ENCODE results near the gene FOSB.

FOSB gene

DNA sequence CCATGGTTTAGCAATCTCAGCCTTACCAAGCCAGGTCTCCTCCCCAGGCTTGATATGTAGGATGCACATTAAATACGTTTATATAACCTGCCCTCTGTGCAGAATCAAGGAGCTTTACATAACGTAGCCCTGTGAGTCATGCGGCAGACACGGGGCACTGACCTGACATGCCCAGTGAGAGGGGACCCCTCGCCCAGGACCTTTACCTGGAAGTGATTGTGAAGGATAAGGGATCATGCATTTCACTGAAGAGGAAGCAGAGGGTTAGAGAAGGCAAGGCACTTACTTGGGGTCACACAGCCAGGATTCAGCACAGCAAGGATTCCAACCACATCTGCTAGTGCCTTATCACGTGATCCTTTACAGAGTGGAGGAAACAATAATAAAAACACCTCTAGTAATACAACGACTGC is 18.9 kb upstream of the FOSB start:
- H3K27ac ChIP-seq (ENCODE audit: insufficient read depth, low read length, poor library complexity, severe bottlenecking): peak overlapping the region; percentile 99
- H3K27me3 ChIP-seq (replicated peaks; ENCODE audit: control insufficient read depth, insufficient read depth, low read length, poor library complexity, severe bottlenecking): no peaks in the 10 kb centered on the region
- DNase-seq: peak in 2 of 3 donors; percentile 11 to 41

DNA sequence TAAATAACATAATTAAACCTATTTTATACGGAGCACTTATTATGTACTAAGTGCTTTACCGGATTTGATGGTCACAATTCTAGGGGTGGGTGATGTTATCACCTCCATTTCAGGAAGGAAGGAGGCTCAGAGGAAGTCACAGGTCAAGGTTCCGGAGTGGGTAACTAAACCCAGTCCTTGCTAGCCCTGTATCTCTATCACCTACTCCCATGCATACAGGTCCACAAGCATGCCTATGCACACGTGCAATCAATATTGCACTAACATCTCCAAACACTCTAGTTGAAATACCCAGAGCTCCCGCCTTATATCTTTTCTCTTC is 17.8 kb upstream of the FOSB start:
- no peaks in the 10 kb centered on the region for H3K36me3 ChIP-seq (ENCODE audit: control insufficient read depth, insufficient read depth, low read length)
- no peaks in the 10 kb centered on the region for H3K9me3 ChIP-seq (ENCODE audit: control insufficient read depth, low read length)
- DNase-seq: peak; percentile 30 to 50 (median 45)
- H3K4me3 ChIP-seq (ENCODE audit: insufficient read depth, low read depth, low read length, poor library complexity, severe bottlenecking): peak overlapping the region; percentile 54
- peaks cover 33% of the 10 kb centered on the region for H3K4me1 ChIP-seq (ENCODE audit: control insufficient read depth, insufficient read depth, low read length, poor library complexity, severe bottlenecking)
- no peaks in the 10 kb centered on the region for H3K27me3 ChIP-seq (replicated peaks; ENCODE audit: control insufficient read depth, insufficient read depth, low read length, poor library complexity, severe bottlenecking)
- H3K27ac ChIP-seq (ENCODE audit: insufficient read depth, low read length, poor library complexity, severe bottlenecking): peak overlapping the region; percentile 99

More for the DNA sequence above, 18.9 kb upstream of the FOSB start:
- Histone ChIP-seq H3K4me3 (ENCODE audit: insufficient read depth, low read depth, low read length, poor library complexity, severe bottlenecking) (no peak overlapping the region), H3K9me3 (ENCODE audit: control insufficient read depth, low read length) (no peaks in the 10 kb centered on the region), H3K36me3 (ENCODE audit: control insufficient read depth, insufficient read depth, low read length) (no peaks in the 10 kb centered on the region), H3K4me1 (ENCODE audit: control insufficient read depth, insufficient read depth, low read length, poor library complexity, severe bottlenecking) (peaks cover 41% of the 10 kb centered on the region)

DNA sequence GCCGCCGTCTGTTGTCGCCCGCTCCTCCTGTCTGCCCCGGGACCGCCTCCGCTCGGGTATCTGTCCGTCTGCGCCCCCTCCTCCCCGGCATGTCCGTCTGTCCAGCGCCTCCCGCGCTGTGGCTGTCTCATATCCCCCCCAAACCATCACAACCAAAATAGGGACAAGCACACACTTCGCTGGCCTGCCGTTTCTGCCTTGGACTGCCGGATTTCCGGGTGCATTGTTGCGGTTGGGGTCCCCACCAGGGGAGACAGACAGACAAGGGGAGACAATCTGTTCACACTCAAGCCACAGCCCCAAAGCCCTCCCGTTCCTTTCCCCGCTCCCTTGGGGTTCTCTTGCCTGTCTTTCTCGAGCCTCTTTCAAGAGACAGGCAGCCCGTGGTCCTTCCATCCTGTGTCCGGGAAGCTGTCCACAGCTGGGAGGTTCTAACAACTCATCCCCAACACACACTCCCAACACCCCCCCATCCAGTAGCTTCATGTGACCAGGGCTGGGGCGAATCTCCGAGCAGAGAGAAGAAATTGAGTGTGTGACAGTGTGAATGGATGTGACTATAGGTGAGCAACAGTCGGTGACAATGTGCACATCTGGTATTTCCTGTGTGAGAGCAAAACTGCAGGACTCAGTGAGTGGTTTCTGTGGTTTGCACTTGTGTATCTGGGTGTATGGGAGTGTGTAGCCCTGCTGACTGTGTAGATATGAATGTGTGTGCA is 16.5 kb upstream of the FOSB start:
- peak; percentile 66 to 74 (median 69) for DNase-seq
- Histone ChIP-seq H3K27me3 (replicated peaks; ENCODE audit: control insufficient read depth, insufficient read depth, low read length, poor library complexity, severe bottlenecking) (no peaks in the 10 kb centered on the region), H3K4me1 (ENCODE audit: control insufficient read depth, insufficient read depth, low read length, poor library complexity, severe bottlenecking) (peaks cover 40% of the 10 kb centered on the region)

DNA sequence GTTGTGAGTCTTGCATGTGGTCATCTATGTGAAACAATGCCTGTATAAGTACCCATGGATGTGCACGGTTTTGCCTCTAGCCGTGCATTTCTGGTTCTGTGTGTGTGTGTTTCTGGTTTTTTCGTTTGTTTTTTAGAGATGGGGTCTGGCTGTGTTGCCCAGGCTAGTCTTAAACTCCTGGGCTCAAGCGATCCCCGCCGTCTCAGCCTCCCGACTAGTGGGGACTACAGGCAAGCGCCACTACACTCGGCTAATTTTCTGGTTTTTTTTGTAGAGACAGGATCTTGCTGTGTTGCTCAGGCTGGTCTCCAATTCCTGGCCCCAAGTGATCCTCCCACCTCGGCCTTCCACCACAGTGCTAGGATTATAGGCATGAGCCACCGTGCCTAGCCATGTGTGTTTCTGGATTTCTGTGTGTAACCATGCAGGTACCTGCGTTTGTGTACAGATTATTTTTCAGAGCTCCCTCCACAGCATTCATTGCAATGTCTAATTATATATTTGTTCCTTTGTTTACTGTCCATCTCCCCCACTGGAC is 15.9 kb upstream of the FOSB start:
- Histone ChIP-seq H3K4me3 (ENCODE audit: insufficient read depth, low read depth, low read length, poor library complexity, severe bottlenecking) (peak overlapping the region; percentile 80), H3K27ac (ENCODE audit: insufficient read depth, low read length, poor library complexity, severe bottlenecking) (peak overlapping the region; percentile 99), H3K4me1 (ENCODE audit: control insufficient read depth, insufficient read depth, low read length, poor library complexity, severe bottlenecking) (peaks cover 44% of the 10 kb centered on the region)

More for the DNA sequence above, 16.5 kb upstream of the FOSB start:
- peak overlapping the region; percentile 80 for H3K4me3 ChIP-seq (ENCODE audit: insufficient read depth, low read depth, low read length, poor library complexity, severe bottlenecking)
- no peaks in the 10 kb centered on the region for H3K9me3 ChIP-seq (ENCODE audit: control insufficient read depth, low read length)
- H3K27ac ChIP-seq (ENCODE audit: insufficient read depth, low read length, poor library complexity, severe bottlenecking): peak overlapping the region; percentile 99
- H3K36me3 ChIP-seq (ENCODE audit: control insufficient read depth, insufficient read depth, low read length): no peaks in the 10 kb centered on the region

DNA sequence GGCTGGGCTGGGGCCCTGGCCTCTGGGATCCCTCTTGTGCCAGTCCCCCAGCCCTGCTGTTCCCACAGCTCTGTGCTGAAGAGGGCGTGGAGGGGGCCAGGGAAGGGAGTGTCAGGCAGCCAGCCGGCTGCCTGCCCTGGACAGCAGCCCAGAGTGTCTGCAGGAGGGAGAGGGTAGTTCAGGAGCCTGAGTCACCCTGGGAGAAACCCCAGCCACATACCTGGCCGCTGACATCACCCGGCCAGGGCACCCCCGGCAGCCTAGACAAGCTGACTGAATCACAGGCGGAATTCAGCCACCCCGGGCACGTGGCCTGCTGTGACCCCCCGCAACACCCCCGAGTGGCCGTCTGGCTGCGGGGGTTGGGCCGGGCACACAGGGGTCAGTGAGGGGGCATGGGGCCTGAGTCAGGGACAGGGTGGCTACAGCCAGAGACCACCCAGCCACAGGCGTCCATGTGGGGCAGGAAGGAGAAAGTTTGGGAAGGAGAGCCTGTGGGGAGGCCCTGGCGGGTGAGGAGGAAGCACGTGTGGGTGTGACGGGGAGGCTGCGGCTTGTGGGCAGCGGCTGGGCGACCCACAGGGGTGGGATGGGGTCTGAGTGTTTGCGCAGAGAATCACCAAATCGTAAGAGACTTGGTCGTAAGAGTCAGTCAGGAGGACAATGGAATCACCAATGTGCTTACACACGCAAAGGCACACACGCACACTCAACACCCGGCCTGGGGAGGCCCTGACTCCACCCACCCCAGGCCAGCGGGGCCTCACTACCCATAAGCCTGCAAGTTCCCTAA is 11.9 kb upstream of the FOSB start:
- Histone ChIP-seq H3K36me3 (ENCODE audit: control insufficient read depth, insufficient read depth, low read length) (no peaks in the 10 kb centered on the region), H3K27ac (ENCODE audit: insufficient read depth, low read length, poor library complexity, severe bottlenecking) (peak overlapping the region; percentile 31), H3K4me3 (ENCODE audit: insufficient read depth, low read depth, low read length, poor library complexity, severe bottlenecking) (no peak overlapping the region), H3K4me1 (ENCODE audit: control insufficient read depth, insufficient read depth, low read length, poor library complexity, severe bottlenecking) (peaks cover 24% of the 10 kb centered on the region), H3K27me3 (replicated peaks; ENCODE audit: control insufficient read depth, insufficient read depth, low read length, poor library complexity, severe bottlenecking) (no peaks in the 10 kb centered on the region), H3K9me3 (ENCODE audit: control insufficient read depth, low read length) (no peaks in the 10 kb centered on the region)
- DNase-seq: peak; percentile 71 to 82 (median 79)

More for the DNA sequence above, 15.9 kb upstream of the FOSB start:
- H3K9me3 ChIP-seq (ENCODE audit: control insufficient read depth, low read length): no peaks in the 10 kb centered on the region
- no peaks in the 10 kb centered on the region for H3K36me3 ChIP-seq (ENCODE audit: control insufficient read depth, insufficient read depth, low read length)
- no peak for DNase-seq
- H3K27me3 ChIP-seq (replicated peaks; ENCODE audit: control insufficient read depth, insufficient read depth, low read length, poor library complexity, severe bottlenecking): no peaks in the 10 kb centered on the region

DNA sequence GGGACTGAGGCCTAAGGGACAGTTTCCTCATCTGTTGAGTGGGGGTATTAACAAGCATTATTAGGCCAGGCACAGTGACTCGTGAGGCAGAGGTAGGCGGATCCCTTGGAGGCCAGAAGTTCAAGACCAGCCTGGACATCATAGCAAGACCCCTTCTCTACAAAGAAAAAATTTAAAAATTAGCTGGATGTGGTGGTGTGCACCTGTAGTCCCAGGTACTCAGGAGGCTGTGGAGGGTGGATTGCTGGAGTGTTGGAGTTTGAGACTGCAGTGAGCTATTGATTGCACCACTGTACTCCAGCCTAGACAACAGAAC is 11.3 kb upstream of the FOSB start:
- DNase-seq: no peak
- no peaks in the 10 kb centered on the region for H3K9me3 ChIP-seq (ENCODE audit: control insufficient read depth, low read length)
- peaks cover 19% of the 10 kb centered on the region for H3K4me1 ChIP-seq (ENCODE audit: control insufficient read depth, insufficient read depth, low read length, poor library complexity, severe bottlenecking)
- no peak overlapping the region for H3K4me3 ChIP-seq (ENCODE audit: insufficient read depth, low read depth, low read length, poor library complexity, severe bottlenecking)
- no peaks in the 10 kb centered on the region for H3K27me3 ChIP-seq (replicated peaks; ENCODE audit: control insufficient read depth, insufficient read depth, low read length, poor library complexity, severe bottlenecking)
- peak overlapping the region; percentile 31 for H3K27ac ChIP-seq (ENCODE audit: insufficient read depth, low read length, poor library complexity, severe bottlenecking)
- H3K36me3 ChIP-seq (ENCODE audit: control insufficient read depth, insufficient read depth, low read length): no peaks in the 10 kb centered on the region

DNA sequence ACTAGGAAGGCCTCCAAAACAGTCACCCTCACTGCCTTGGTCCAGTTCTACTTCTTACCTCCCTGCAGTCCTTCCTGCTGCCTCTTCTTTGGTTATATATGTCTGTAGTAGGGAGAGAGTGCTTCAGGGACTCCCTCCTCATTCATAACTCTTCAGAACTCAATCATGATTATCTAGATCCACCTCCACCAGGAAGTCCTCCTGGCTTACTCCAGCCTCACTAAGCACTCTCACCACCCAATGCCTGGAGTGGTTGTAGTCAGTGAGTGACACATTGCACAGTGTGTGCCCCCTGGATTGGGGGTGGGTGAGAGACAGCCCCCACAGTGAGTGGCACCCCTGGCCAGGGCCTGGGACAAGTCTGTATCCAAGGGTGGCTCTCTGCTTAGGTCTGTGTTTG is 10.0 kb upstream of the FOSB start:
- Histone ChIP-seq H3K4me1 (ENCODE audit: control insufficient read depth, insufficient read depth, low read length, poor library complexity, severe bottlenecking) (peaks cover 14% of the 10 kb centered on the region), H3K27me3 (replicated peaks; ENCODE audit: control insufficient read depth, insufficient read depth, low read length, poor library complexity, severe bottlenecking) (no peaks in the 10 kb centered on the region), H3K36me3 (ENCODE audit: control insufficient read depth, insufficient read depth, low read length) (no peaks in the 10 kb centered on the region), H3K9me3 (ENCODE audit: control insufficient read depth, low read length) (no peaks in the 10 kb centered on the region), H3K27ac (ENCODE audit: insufficient read depth, low read length, poor library complexity, severe bottlenecking) (no peak overlapping the region), H3K4me3 (ENCODE audit: insufficient read depth, low read depth, low read length, poor library complexity, severe bottlenecking) (no peak overlapping the region)
- DNase-seq: no peak

DNA sequence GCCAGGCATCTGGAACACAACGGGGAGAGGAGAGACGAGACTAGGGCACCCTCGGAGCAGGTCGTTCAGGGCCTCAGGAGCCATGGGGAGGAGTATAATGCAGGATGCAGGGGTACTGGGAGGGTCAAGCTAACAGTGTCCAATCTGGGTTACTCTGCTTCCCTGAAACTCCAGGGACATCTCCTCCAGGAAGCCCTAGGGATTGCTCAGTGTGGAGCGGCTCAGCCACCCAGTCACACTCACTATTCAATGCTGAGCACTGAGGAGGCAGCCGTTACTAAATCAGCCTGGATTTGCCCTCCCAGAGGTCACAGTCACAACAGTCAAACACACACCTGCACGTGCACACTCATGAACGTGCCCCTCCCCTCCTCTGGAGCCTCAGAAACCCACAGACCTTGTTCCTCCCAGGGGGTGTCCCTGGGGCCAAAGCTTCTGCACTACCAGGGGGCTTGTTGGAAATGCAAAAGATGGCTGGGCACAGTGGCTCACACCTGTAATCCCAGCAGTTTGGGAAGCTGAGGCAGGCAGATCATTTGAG is 6.9 kb upstream of the FOSB start:
- no peaks in the 10 kb centered on the region for H3K9me3 ChIP-seq (ENCODE audit: control insufficient read depth, low read length)
- no peaks in the 10 kb centered on the region for H3K27me3 ChIP-seq (replicated peaks; ENCODE audit: control insufficient read depth, insufficient read depth, low read length, poor library complexity, severe bottlenecking)
- DNase-seq: no peak
- peaks cover 7% of the 10 kb centered on the region for H3K4me1 ChIP-seq (ENCODE audit: control insufficient read depth, insufficient read depth, low read length, poor library complexity, severe bottlenecking)
- no peak overlapping the region for H3K27ac ChIP-seq (ENCODE audit: insufficient read depth, low read length, poor library complexity, severe bottlenecking)
- H3K4me3 ChIP-seq (ENCODE audit: insufficient read depth, low read depth, low read length, poor library complexity, severe bottlenecking): no peak overlapping the region
- no peaks in the 10 kb centered on the region for H3K36me3 ChIP-seq (ENCODE audit: control insufficient read depth, insufficient read depth, low read length)

DNA sequence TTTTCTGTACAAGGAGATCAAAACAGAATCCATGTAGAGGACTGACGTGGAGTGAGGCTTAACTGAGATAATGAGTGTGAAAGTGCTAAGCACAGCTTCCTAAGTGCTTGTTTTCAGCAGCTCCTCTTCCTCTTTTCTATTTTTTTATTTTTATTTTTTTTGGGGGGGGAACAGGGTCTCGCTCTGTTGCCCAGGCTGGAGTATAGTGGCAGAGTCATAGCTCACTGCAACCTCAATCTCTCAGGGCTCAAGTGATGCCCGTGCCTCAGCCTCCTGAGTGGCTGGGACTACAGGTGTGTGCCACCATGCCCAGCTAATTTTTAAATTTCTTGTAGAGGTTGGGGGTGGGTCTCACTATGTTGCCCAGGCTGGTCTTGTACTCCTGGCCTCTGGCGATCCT is 5.6 kb upstream of the FOSB start:
- no peaks in the 10 kb centered on the region for H3K9me3 ChIP-seq (ENCODE audit: control insufficient read depth, low read length)
- H3K4me3 ChIP-seq (ENCODE audit: insufficient read depth, low read depth, low read length, poor library complexity, severe bottlenecking): no peak overlapping the region
- no peaks in the 10 kb centered on the region for H3K36me3 ChIP-seq (ENCODE audit: control insufficient read depth, insufficient read depth, low read length)
- H3K27me3 ChIP-seq (replicated peaks; ENCODE audit: control insufficient read depth, insufficient read depth, low read length, poor library complexity, severe bottlenecking): no peaks in the 10 kb centered on the region
- H3K4me1 ChIP-seq (ENCODE audit: control insufficient read depth, insufficient read depth, low read length, poor library complexity, severe bottlenecking): peaks cover 3% of the 10 kb centered on the region
- no peak for DNase-seq
- no peak overlapping the region for H3K27ac ChIP-seq (ENCODE audit: insufficient read depth, low read length, poor library complexity, severe bottlenecking)

DNA sequence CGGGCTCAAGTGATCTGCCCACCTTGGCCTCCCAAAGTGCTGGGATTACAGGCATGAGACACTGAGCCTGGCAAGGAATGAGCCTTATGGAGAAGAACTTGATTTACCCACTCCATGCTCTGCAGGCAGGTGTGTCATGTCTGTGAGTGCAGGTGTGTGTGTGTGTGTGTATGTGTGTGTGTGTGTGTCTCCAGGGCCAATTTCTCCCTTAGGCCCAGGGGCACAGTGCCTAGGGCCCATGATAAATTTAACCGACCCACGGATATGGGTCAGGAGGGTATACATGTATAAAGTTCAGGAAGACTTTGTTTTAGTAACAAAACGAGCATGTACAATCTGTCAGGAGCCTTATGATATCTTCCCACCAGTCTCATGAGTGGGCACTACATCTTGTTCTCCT is 4.6 kb upstream of the FOSB start:
- Histone ChIP-seq H3K27ac (ENCODE audit: insufficient read depth, low read length, poor library complexity, severe bottlenecking) (no peak overlapping the region), H3K9me3 (ENCODE audit: control insufficient read depth, low read length) (no peaks in the 10 kb centered on the region), H3K27me3 (replicated peaks; ENCODE audit: control insufficient read depth, insufficient read depth, low read length, poor library complexity, severe bottlenecking) (no peaks in the 10 kb centered on the region), H3K36me3 (ENCODE audit: control insufficient read depth, insufficient read depth, low read length) (no peaks in the 10 kb centered on the region), H3K4me3 (ENCODE audit: insufficient read depth, low read depth, low read length, poor library complexity, severe bottlenecking) (no peak overlapping the region), H3K4me1 (ENCODE audit: control insufficient read depth, insufficient read depth, low read length, poor library complexity, severe bottlenecking) (peaks cover 5% of the 10 kb centered on the region)
- no peak for DNase-seq

All from effector memory CD4-positive, alpha-beta T cell (primary cell).